Spinal cord (tissue), 10 donors: ENCODE measurements around the gene ZNF492. TPM values are rescaled to one million over a fixed set of nuclear protein-coding genes. Genes with fewer than 3 reads are reported as not detected.
"Not testable (repeated sequence)": the region's sequence is repeated elsewhere in the genome, so short reads cannot be mapped to it uniquely, and the experiment has no call there.

Experiments
- DNase-seq, 6 donors: peaks; one replicate each; pipeline versions ENCODE4 v3.0.0 to v3.0.0-alpha.2; 2013 to 2015; ENCODE audit warnings: low spot score in 6 of 6, low read depth in 4 of 6
- H3K27ac ChIP-seq: one replicate; pipeline ENCODE4 v1.5.1; 2013; ENCODE audit warnings: low read depth, low read length, control low read depth
- H3K27me3 ChIP-seq: one replicate; pipeline ENCODE4 v1.6.1; 2013; ENCODE audit warnings: low read length; ENCODE audit not compliant: control insufficient read depth, insufficient read depth
- H3K36me3 ChIP-seq: one replicate; pipeline ENCODE4 v1.6.1; 2013; ENCODE audit warnings: low read length; ENCODE audit not compliant: control insufficient read depth, insufficient read depth
- H3K4me1 ChIP-seq: one replicate; pipeline ENCODE4 v1.6.1; 2013; ENCODE audit warnings: low read length; ENCODE audit not compliant: control insufficient read depth, insufficient read depth
- H3K4me3 ChIP-seq: one replicate; pipeline ENCODE4 v1.5.1; 2013; ENCODE audit warnings: low read depth, low read length, control low read depth
- H3K9me3 ChIP-seq: one replicate; pipeline ENCODE4 v1.6.1; 2013; ENCODE audit warnings: low read length; ENCODE audit not compliant: control insufficient read depth, insufficient read depth
- WGBS: methylation state at CpG from one replicate; pipeline ENCODE4 v1.1.5; 2013; ENCODE audit warnings: missing lambda C conversion rate; ENCODE audit not compliant: insufficient coverage; 5-methylcytosine and 5-hydroxymethylcytosine counted together
- polyA plus RNA-seq, 2 donors: library from polyadenylated mRNA; unstranded; fragments of 120-200 nt; gene quantifications; one replicate each; pipeline ENCODE4 v1.2.1, GENCODE V29; 2013; ENCODE audit not compliant: insufficient read length in 2 of 2
- total RNA-seq, 2 donors: library from RNA; depleted of rRNA in 1 of 2; stranded (reverse); fragments of 120-200 nt in 1 of 2; fragments of >200 nt in 1 of 2; gene quantifications; one replicate each; pipeline versions ENCODE4 v1.2.3 to v1.2.4, GENCODE V29; 2013 to 2014
- donor health status: healthy.

The ZNF492 gene
- total and polyA plus RNA-seq, 4 donors, result 1.0 to 1.8 (median 1.5) TPM

DNA sequence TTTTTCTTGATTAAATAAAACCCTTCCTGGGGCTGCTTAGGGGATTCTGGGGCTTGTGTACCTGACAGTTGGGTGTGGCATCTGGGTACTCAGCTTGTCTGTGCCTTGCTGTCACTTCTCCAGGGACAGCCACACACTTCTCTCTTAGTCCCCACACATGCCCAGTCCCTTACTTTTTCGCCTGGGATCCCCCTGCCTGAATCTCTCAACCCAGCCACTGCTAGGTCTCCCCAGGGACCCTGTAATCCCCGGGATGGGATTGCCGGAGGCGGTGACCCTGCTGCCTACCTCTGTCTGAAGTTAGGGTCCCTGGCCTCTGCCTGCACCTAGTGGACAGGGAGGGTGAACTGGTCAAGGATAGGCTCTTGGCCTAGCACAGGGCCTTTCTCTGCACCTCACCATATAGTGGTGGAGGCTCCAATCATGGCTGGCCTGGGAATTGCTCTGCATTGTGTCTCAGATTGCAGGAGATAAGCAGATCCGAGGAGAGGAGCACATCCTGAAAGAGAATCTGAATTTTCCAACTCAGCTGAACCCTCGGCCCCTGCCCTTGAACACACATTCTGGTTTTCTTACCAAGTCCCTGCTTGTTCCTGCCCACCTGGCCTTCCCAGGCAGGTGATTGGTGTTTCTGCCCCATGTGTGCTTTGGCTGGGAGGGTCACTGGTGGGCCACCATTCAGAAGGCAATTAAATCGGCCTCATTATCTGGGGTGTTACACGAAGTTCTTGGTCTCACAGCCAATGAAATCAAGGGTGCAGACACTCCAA is 8.7 kb upstream of the ZNF492 start:
- Histone ChIP-seq H3K4me3 (no peak overlapping the region), H3K9me3 (peaks cover 1% of the 10 kb centered on the region), H3K4me1 (peaks cover 7% of the 10 kb centered on the region), H3K36me3 (no peaks in the 10 kb centered on the region), H3K27me3 (peaks cover 9% of the 10 kb centered on the region), H3K27ac (no peak overlapping the region)
- DNase-seq, result no peak
- WGBS, result 63% methylated on average over 3 of the region's 8 CpGs

DNA sequence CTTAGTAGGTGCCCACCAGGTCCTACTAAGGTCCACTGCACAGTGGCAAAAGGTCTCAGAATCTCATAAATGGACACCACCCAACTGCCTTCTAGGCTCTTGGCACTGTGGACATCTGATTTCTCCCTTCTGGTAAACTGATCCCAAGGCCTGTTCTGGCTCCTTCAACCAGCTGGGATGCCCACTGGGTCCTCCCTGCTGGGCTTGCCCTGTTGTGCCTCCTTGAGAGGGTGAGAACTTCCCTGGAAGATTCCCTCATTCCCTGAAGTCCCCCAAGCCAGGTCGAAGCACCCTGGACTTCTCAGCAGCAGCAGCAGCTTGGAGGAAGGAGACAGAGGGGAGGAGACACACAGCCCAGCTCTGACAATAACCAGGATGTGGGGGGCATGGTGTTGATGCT is 6.6 kb upstream of the ZNF492 start:
- Histone ChIP-seq H3K27ac (no peak overlapping the region), H3K4me1 (peaks cover 7% of the 10 kb centered on the region), H3K36me3 (no peaks in the 10 kb centered on the region), H3K4me3 (no peak overlapping the region), H3K9me3 (no peaks in the 10 kb centered on the region), H3K27me3 (peaks cover 9% of the 10 kb centered on the region)
- WGBS, result 83% methylated on average over 1 of the region's 1 CpG
- no peak for DNase-seq

DNA sequence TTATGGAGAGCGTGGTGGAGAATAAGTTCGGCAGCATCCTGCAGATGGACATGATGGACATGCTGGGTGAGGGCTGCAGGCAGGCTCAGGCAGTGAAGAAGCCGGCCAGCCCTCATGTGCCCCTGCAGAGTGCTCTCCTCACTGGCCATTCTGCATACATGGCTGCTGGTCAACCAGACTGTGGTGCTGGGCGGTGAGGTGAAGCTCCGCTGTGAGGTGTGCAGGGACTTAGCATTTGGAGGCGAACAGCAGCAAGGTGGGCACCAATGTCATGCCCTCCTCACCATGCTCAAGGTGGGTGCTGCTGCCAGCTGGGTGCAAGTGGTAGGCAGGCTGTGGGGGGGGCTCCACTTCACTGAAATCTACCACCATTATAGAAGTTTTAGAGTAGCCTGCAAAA is 5.7 kb upstream of the ZNF492 start:
- WGBS, result 91% methylated on average over 5 of the region's 6 CpGs
- Histone ChIP-seq H3K27me3 (peaks cover 5% of the 10 kb centered on the region), H3K4me1 (peaks cover 3% of the 10 kb centered on the region), H3K36me3 (no peaks in the 10 kb centered on the region), H3K9me3 (no peaks in the 10 kb centered on the region), H3K4me3 (no peak overlapping the region), H3K27ac (no peak overlapping the region)
- no peak for DNase-seq

DNA sequence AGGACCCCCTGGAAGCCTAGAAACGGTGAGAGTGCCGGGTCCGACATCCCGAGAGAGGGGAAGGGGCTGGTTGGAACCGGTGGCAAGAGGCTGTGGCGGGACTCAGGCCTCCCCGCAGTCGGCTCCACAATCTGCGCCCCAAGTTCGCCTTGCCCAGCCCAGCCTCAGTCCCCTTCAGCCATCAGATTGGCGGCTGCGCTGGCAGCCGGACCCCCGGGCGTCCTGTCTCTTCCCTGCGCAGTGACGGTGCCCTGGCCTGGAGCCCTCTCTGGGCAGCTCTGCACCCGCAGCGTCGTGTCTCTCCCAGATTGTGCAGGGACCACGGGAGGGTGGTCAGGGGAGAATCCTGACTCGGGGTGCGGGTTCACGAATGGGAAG is 315 bp downstream of the ZNF492 start:
- Histone ChIP-seq H3K27me3 (no peaks in the 10 kb centered on the region), H3K36me3 (no peaks in the 10 kb centered on the region), H3K27ac (no peak overlapping the region), H3K9me3 (no peaks in the 10 kb centered on the region), H3K4me1 (peaks cover 5% of the 10 kb centered on the region), H3K4me3 (peak overlapping the region; percentile 48)
- whole genome bisulfite sequencing, result 0% methylated on average over 17 of the region's 24 CpGs
- no peak for DNase-seq

DNA sequence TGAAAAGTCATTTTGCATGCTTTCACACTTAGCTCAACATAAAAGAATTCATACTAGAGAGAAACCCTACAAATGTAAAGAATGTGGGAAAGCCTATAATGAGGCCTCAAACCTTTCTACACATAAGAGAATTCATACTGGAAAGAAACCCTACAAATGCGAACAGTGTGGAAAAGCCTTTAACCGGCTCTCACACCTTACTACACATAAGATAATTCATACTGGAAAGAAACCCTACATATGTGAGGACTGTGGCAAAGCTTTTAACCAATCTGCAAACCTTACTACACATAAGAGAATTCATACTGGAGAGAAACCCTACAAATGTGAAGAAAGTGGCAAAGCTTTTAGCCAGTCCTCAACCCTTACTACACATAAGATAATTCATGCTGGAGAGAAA is 51.4 kb downstream of the ZNF492 start:
- H3K9me3 ChIP-seq, result not testable (repeated sequence)
- no CpG with 5 or more reads among the region's 2 CpGs for WGBS

DNA sequence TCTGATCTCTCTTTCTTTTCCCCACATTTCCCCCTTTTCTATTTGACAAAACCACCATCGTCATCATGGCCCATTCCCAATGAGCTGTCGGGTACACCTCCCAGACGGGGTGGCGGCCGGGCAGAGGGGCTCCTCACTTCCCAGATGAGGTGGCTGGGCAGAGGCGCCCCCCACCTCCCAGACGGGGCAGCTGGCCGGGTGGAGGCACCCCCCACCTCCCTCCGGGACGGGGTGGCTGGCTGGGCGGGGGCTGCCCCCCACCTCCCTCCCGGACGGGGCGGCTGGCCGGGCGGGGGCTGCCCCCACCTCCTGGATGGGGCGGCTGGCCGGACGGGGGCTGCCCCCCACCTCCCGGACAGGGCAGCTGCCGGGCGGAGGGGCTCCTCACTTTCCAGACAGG is 68.5 kb downstream of the ZNF492 start:
- not testable (repeated sequence) for H3K27me3 ChIP-seq, H3K4me1 ChIP-seq, H3K27ac ChIP-seq, DNase-seq, H3K9me3 ChIP-seq, H3K4me3 ChIP-seq, H3K36me3 ChIP-seq
- 83% methylated on average over 16 of the region's 22 CpGs for WGBS

More for the DNA sequence above, 51.4 kb downstream of the ZNF492 start:
- DNase-seq, H3K36me3 ChIP-seq, H3K27me3 ChIP-seq, H3K4me1 ChIP-seq, H3K4me3 ChIP-seq, H3K27ac ChIP-seq: not testable (repeated sequence)

DNA sequence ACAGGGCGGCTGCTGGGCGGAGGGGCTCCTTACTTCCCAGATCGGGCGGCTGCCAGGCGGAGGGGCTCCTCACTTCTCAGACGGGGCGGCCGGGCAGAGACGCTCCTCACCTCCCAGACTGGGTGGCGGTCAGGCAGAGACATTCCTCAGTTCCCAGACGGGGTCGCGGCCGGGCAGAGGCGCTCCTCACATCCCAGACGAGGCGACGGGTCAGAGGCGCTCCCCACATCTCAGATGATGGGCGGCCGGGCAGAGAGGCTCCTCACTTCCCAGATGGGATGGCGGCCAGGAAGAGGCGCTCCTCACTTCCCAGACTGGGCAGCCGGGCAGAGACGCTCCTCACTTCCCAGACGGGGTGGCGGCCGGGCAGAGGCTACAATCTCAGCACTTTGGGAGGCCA is 69.0 kb downstream of the ZNF492 start:
- DNase-seq, H3K4me3 ChIP-seq, H3K9me3 ChIP-seq: not testable (repeated sequence)

DNA sequence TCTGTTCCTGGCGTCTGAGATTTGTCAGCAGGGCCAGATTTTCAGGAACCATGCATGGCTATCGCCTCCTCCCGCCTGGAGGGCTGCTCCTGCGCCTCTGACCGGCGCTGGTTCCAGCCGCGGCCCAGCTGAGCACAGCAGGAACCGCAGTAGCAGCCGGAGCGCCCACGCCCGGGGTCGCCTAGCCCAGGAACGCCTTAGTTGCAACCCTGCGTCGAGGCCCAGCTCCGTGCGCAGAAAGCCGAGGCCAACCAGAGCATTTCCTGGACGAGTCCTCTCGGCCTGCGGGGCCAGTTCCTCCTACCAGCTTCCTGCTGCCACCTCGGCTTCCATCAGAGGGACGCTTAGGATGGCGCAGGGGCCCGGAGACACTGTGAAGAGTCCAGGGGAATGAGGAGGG is 74.9 kb downstream of the ZNF492 start:
- 16% methylated on average over 27 of the region's 27 CpGs for WGBS
- Histone ChIP-seq H3K27me3 (no peaks in the 10 kb centered on the region), H3K4me3 (no peak overlapping the region), H3K4me1 (no peaks in the 10 kb centered on the region), H3K9me3 (peaks cover 1% of the 10 kb centered on the region), H3K36me3 (no peaks in the 10 kb centered on the region), H3K27ac (no peak overlapping the region)
- DNase-seq, result no peak

More for the DNA sequence above, 69.0 kb downstream of the ZNF492 start:
- not testable (repeated sequence) for H3K27ac ChIP-seq, H3K4me1 ChIP-seq, H3K27me3 ChIP-seq, H3K36me3 ChIP-seq
- 94% methylated on average over 23 of the region's 28 CpGs for WGBS
